ENCODE data around the gene NPPA.
"Not testable (repeated sequence)": the region's sequence is repeated elsewhere in the genome, so short reads cannot be mapped to it uniquely, and the experiment has no call there.

The NPPA gene

DNA sequence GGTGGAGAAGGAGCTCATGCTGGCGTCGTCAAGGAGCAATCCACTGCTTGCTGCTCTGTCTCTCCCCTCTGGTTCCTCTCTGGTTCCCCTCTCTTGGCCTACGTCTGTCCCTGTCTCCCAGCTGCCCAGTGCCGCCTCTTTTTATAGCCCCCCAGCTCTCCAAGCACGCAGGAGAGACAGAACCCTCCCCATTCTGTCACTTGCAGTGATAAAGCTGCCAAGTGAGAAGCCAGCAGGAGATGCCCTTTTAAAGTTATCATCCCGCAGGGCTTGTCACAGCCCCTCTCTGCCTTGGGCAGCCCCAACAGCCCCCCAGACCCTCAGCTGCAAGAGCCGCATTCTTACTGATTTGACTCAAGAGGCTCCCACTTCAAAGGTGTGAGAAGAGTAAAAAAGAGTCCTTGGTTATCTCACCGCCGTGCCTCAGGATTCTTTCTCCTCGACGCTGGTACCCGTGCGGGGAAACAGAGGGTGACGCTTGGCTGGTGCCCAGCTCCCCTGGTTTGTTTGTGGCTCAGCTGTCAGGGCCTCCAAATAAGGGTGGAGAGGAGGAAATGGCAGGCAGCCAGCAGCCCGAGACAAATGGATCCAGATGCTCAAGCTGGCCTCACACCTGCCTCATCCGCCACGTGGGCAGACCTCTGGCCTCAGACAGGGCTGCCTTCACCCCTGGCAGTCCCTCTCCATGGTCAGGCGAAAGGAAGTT is at the start of gene NPPA:
Gene NPPA, minus strand, starts transcription at position 117 of the 706 bp plus-strand sequence. Its CDS starts 99 bp downstream, at position 18.
- peak; percentile 95 for DNase-seq

DNA sequence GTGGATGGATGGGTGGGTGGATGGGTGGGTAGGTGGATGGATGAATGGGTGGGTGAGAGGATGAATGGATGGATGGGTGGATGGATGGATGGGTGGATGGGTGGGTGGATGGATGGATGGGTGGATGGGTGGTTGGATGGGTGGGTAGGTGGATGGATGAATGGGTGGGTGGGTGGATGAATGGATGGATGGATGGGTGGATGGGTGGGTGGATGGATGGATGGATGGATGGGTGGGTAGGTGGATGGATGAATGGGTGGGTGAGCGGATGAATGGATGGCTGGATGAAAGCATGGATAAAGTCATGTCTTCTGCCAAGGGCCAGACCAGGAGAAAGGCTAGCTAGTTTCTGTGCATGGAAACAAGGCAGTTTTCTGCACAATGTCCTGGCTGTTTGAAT is 46.9 kb upstream of the NPPA start:
- DNase-seq: not testable (repeated sequence)

GRCh38 chr1:11893907-11894251 is 46.3 kb upstream of the NPPA start:
- DNase-seq: peak; percentile 81

- no peak for DNase-seq
These were observed 44.0 kb upstream of the NPPA start for GRCh38 chr1:11891433-11892186.

DNA sequence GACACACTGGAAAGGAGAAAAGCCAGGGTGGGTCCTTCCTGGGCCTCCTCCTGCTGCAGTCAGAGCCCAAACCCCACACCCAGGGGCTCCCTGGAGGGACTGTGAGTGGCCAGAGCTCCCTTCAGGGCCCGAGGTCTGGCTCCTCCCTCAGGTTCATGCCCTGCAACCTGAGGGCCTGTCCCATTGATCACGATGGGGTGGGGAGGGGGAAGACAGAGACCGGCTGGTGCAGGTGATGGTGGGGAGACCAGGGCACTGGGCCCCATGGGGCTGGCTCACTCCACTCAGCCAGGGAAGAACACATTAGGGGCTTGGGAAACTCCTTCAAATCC is 41.3 kb upstream of the NPPA start:
- no peak for DNase-seq

DNA sequence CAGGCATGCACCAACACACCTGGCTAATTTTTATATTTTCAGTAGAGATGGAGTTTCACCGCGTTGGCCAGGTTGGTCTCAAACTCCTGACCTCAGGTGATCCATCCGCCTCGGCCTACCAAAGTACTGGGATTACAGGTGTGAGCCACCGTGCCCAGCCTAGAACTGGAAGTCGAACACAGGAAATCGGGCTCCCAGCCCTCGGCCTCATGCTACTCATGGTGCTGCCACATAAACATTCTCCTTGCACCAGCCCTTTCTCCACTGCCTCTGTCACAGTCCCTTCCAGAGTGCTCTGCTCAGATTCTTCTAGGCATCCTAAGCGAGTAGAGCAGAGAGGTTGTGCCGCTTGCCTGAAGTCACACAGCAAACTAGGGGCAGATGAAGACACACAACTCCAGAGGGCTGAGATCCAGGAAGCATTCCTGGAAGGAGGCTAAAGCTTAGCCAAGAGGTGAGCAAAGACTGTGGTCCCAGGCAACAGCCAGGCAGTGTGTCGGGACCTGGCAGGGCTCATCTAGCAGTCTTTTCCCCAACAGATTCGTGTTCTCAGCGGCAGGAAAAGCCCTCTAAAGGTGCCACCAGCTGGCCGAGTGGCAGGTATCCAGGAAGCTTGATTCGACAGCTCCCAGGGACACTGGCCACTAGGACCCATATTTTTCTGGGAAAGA is 40.8 kb upstream of the NPPA start:
- DNase-seq: no peak

DNA sequence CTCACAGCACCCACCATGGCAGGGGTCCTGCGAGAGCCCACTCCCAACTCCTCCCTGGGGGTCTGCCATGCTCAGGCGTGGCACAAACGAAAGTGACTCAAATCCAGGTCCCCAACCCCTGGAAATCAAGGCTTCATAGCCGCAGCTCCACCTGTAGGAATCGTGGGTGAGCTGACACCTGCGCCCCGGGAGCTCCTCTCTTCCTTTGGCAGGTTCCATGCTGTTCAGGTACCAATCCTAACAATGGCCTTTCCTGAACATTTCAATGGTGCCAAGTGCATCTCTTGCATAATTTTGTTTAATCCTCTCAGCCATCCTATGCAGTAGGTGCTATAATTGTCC is 40.1 kb upstream of the NPPA start:
- DNase-seq: no peak

GRCh38 chr1:11886986-11887665 is 39.5 kb upstream of the NPPA start:
- no peak for DNase-seq

DNA sequence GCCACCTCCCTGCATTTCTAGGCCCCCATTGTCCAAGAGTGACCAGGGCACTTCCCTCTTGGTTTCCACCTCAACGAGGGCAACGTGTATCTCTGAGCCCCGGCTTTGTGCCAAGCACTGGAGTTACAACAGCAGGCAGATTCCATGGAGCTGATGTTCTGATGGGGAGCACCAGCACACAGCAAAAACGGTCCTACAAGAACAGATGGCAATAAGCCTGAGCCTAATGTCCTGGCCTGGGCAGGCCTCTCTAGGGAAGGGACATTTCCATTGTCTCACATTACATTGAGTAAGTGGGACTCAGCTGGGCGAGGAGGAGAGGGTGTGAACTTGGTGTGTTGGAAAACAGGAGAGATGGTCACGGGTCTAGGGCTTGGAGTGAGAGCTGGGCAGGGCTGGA is 38.3 kb upstream of the NPPA start:
- no peak for DNase-seq

GRCh38 chr1:11882814-11883538 is 35.4 kb upstream of the NPPA start:
- DNase-seq: peak; percentile 70

- DNase-seq: no peak
These were observed 34.3 kb upstream of the NPPA start for GRCh38 chr1:11881749-11882441.

GRCh38 chr1:11880911-11881748 is 33.5 kb upstream of the NPPA start:
- DNase-seq: peak; percentile 36

- no peak for DNase-seq
These were observed 32.6 kb upstream of the NPPA start for GRCh38 chr1:11880181-11880575.

DNA sequence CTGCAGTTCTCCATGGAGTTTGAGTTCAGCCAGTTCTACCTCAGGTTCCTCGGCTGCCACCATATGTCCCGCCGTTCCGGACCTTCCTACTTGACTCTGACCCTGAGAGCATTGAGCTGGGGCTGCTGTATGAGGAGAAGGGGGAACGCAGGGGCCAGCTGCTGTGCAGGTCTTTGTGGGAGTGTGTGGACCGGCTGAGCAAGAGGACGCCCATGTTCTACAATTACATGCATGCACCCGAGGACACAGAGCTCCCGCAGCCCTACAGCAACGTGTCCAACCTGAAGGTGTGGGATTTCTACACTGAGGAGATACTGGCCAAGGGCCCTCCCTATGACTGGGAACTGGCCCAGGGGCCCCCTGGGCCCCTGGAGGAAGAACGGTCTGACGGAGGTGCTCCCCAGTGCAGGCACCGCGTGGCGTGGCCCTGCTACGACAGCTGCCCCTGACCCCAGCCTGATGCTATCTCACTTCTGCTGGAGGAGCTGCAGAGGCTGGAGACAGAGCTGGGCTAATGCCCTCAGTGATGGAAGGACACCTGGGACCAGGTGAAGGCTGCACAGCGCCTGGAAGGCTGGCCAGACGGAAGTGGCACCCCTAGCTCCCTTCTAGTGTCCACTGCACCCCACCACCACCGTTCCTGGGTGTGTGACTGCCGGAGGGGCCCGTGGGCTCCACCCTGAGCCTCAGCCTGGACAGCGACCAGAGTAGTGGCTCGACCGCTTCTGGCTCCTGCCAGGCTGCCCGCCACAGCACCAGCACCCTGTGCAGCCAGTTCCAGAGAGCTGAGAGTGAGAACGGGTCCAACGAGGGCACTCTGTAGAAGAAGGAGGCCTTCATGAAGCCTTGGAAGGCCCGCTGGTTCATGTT is 32.0 kb upstream of the NPPA start:
- no peak for DNase-seq

DNA sequence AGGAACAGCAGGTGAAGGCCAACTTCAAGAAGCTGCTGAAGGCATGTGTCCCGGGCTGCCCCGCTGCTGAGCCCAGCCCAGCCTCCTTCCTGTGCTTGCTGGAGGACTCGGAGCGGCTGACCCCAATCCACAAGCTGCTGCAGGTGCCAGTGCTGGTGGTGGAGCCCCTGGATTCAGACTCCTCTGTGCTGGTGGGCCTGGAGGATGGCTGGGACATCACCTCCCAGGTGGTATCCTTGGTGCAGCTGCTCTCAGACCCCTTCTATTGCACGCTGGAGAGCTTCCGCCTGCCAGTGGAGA is 31.3 kb upstream of the NPPA start:
- DNase-seq: no peak

DNA sequence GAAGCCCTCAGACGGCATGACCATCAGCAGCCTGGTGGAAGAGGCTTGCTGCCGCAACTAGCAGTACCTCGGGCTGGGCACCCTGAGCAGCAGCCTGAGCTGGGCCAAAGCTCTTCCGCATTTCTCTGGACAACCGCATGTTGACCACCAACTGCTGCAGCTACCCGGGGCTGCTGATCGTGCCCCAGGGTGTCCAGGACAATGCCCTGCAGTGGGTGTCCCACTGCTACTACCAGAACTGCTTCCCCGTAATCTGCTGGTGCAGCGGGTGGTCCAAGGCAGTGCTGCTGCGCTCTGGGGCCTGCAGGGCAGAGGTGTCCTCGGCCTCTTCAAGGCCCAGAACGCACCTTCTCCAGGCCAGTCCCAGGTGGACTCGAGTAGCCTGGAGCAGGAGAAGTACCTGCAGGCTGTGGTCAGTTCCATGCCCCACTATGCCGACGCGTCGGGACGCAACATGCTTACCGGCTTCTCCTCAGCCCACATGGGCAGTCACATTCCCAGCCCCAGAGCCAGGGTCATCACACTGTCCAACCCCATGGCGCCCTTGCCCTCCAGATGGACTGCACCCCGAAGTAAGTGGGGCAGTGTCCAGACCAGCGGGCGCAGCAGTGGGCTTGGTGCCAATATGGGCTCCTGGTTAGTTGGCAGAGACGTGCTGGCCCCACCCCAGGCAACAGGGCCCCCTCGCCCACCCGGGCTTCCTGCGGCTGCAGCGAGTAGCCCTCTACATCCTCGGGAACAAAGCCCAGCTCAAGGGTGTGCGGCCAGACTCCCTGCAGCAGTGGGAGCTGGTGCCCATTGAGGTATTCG is 30.7 kb upstream of the NPPA start:
- DNase-seq: no peak

- no peak for DNase-seq
These were observed 29.5 kb upstream of the NPPA start for GRCh38 chr1:11877074-11877473.

DNA sequence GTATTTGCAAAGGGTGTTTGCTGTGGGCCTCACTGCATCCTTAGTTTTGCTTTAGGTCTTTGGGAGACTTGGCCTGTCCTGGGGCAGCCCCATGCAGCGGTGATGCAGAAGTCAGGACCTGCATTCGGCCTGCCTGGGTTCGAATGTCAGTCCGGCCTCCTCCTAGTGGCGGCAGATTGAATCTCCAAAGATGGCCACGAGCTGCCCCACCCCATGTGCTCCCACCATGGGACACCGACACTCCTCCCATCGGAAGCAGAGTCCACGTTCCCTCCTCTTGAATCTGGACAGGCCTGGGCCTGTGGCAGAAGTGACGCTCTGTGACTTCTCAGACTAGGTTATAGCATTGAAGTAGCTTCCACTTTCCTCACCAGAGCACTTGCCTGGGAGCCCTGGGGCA is 27.5 kb upstream of the NPPA start:
- DNase-seq: no peak

DNA sequence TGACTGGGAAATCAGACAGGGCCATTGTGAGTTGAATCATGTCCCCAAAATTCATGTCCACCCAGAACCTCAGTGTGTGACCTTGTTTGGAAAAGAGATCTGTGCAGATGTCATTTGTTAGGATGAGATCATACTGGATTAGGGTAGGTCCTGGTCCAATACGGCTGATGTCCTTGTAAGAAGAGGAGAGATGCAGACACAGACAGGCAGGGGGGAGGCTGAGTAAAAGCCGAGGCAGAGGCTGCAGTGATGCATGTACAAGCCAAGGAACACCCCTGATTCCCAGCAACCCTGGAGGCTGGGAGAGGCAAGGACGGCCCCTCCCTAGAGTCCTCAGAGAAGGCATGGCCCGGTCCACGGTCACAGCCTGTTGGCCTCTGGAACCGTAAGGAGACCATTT is 27.0 kb upstream of the NPPA start:
- DNase-seq: no peak

- DNase-seq: no peak
These were observed 26.6 kb upstream of the NPPA start for GRCh38 chr1:11874258-11874562.

Data from RPMI8226 (cell line).